DND-41 (cell line): Measurements from ENCODE around the gene HSPBP1.

Experiments
- EZH2 ChIP-seq: IDR thresholded peaks from 3 replicates; pipeline ENCODE4 v1.6.1; 2012; ENCODE audit warnings: borderline replicate concordance, low read depth, mild to moderate bottlenecking, moderate library complexity, low read length, inconsistent platforms; ENCODE audit not compliant: severe bottlenecking
- TF ChIP-seq, protein P1 (sequence below): IDR thresholded peaks from 2 replicates; pipeline ENCODE4 v1.5.1; 2012; ENCODE audit warnings: borderline replicate concordance, low read length, moderate library complexity, mild to moderate bottlenecking; ENCODE audit not compliant: poor library complexity, severe bottlenecking; ENCODE audit errors: extremely low read depth

DNA sequence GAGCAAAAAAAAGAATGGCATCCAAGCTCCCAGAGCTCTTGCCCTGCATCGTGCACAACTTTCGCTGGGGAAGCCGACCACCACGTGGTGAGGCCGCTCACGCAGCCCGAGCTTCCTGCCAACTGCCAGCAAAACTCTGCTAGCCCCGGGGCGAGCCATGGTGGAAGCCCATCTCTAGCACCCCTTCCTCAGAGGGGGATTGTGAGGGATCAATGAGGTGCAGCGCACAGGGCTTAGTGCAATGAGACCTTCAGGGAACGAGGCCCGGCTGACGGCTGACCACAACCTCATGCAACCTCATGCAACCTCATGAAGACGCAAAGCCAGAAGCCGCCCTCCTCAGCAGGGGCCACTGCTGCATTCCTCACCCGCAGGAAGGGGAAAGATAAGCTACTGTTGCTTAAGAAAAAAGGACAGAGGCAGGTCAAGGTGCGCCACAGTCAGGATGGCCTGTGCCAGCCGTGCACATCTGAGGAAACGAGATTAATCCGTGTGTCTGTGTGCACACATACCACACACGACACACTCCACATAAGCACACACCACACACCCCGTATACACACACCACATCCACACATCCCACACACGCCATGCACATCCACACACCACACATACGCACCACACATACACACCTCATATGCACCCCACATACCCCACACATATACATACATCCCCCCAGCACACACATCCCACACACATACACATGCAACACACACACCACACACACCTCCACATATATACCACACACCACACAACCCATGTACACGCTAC, 9.6 kb downstream of the HSPBP1 start:
- TF ChIP-seq, protein P1, sequence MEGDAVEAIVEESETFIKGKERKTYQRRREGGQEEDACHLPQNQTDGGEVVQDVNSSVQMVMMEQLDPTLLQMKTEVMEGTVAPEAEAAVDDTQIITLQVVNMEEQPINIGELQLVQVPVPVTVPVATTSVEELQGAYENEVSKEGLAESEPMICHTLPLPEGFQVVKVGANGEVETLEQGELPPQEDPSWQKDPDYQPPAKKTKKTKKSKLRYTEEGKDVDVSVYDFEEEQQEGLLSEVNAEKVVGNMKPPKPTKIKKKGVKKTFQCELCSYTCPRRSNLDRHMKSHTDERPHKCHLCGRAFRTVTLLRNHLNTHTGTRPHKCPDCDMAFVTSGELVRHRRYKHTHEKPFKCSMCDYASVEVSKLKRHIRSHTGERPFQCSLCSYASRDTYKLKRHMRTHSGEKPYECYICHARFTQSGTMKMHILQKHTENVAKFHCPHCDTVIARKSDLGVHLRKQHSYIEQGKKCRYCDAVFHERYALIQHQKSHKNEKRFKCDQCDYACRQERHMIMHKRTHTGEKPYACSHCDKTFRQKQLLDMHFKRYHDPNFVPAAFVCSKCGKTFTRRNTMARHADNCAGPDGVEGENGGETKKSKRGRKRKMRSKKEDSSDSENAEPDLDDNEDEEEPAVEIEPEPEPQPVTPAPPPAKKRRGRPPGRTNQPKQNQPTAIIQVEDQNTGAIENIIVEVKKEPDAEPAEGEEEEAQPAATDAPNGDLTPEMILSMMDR = no peak
- no peak for TF ChIP-seq EZH2
